Fibroblast of pulmonary artery (primary cell): Measurements from ENCODE around the gene XPNPEP1.

Source experiments
- DNase-seq: peaks from one replicate; pipeline ENCODE4 v3.0.0-alpha.2; 2010; ENCODE audit warnings: low read depth
- H3K4me3 ChIP-seq: replicated peaks from 2 replicates; pipeline ENCODE4 v1.5.1; 2011; ENCODE audit warnings: low read depth, mild to moderate bottlenecking, control low read depth, low read length, moderate library complexity
- CTCF ChIP-seq: IDR thresholded peaks from 2 replicates; pipeline ENCODE4 v1.5.1; 2011; ENCODE audit warnings: mild to moderate bottlenecking, control low read depth, low read length, inconsistent platforms; ENCODE audit errors: missing control alignments

The XPNPEP1 gene

GRCh38 chr10:109959259-109960145 lies 36.2 kb upstream of the XPNPEP1 start:
- TF ChIP-seq CTCF = no peak
- no peak overlapping the region for H3K4me3 ChIP-seq
- no peak for DNase-seq

- no peak for TF ChIP-seq CTCF
- no peak for DNase-seq
Observed at GRCh38 chr10:109958059-109958458, 34.7 kb upstream of the XPNPEP1 start.

GRCh38 chr10:109957092-109957797 lies 33.9 kb upstream of the XPNPEP1 start:
- no peak overlapping the region for H3K4me3 ChIP-seq
- DNase-seq = no peak
- no peak for TF ChIP-seq CTCF

More at GRCh38 chr10:109958059-109958458, 34.7 kb upstream of the XPNPEP1 start:
- no peak overlapping the region for H3K4me3 ChIP-seq

GRCh38 chr10:109956454-109957091 lies 33.3 kb upstream of the XPNPEP1 start:
- DNase-seq = peak; percentile 61
- TF ChIP-seq CTCF = peak; percentile 63

GRCh38 chr10:109953766-109954165 lies 30.5 kb upstream of the XPNPEP1 start:
- no peak overlapping the region for H3K4me3 ChIP-seq
- DNase-seq = peak; percentile 70
- no peak for TF ChIP-seq CTCF

More at GRCh38 chr10:109956454-109957091, 33.3 kb upstream of the XPNPEP1 start:
- H3K4me3 ChIP-seq = no peak overlapping the region

- no peak overlapping the region for H3K4me3 ChIP-seq
- DNase-seq = no peak
- no peak for TF ChIP-seq CTCF
Observed at GRCh38 chr10:109952526-109952925, 29.2 kb upstream of the XPNPEP1 start.
